GM18502 (cell line): ENCODE data around the gene OR2T10.
"Not testable (repeated sequence)": the region's sequence is repeated elsewhere in the genome, so short reads cannot be mapped to it uniquely, and the experiment has no call there.

Experiments used
- ATAC-seq: cut with Tn5 transposase; IDR thresholded peaks from one replicate; pipeline ENCODE4 v1.9.1; 2021; ENCODE audit warnings: mild to moderate bottlenecking; ENCODE audit not compliant: unreplicated experiment, poor library complexity

OR2T10 gene

DNA sequence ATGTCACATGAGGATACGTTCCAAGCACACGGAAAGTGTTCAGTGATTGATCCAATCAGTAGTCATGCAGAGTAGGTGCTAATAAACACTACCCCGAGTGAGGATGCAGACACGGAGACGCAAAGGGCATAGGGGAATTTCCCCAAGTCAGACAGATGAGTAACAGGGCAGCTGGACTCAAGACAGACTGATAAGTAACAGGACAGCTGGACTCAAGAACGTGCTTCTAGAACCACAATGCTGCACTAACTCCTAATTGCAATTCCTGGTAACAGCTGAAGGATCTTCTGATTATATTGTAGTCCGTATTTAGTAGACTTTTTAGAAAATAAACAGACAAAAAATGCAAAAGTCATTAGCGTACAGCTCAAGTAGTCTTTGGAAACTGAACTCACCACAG lies 1.9 kb upstream of the OR2T10 start:
- no peak for ATAC-seq

DNA sequence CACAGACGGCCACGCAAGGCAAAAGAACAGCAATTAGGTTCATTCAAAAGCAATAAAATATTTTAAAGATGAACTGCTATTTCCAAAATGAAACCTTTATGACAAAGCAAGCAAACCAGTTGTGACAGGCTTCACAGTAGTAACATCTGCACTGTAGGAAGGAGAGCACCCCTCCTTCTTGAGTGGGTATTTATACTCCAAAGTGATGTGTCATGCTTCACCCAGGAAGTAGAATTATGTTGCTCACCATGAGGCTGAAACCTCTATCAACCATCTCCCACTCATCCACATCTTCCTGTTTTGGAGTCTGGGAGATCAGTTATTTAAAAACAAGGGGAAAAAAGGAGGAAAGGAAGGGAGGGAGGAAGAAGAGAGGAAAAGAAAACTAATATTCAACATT lies 885 bp downstream of the OR2T10 start:
- ATAC-seq: no peak

DNA sequence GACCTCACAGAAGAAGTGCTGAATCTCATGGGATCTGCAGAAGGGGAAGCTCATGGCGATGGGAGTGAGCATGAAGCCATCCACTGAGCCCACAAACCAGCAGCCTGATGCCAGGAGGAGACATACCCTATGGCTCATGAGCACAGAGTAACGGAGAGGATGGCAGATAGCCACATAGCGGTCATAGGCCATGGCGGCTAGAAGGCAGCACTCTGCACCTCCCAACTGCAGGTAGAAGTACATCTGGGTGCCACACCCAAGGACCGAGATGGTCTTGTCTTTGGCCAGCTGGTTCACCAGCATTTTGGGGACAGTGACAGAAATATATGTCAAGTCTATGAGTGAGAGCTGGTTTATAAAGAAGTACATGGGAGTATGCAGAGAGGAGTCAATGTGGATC lies 4.3 kb downstream of the OR2T10 start:
- ATAC-seq: no peak

DNA sequence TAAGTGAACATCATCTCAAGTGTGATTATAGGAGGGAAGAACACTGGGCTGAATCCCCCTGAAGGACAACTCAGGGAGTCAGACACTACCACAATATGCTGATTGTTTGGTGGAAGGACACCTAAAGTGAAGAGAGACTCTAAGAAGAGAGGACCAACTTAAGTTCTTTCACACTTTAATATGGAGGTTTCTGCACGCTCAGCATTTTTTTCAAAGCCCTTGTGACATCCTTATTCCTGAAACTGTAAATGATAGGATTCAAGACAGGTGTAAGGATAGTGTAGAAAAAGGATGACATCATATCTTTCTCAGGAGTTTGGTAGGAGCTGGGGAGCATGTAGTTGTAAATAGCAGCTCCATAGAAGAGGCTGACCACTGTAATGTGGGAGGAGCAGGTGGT lies 4.8 kb downstream of the OR2T10 start:
- no peak for ATAC-seq

DNA sequence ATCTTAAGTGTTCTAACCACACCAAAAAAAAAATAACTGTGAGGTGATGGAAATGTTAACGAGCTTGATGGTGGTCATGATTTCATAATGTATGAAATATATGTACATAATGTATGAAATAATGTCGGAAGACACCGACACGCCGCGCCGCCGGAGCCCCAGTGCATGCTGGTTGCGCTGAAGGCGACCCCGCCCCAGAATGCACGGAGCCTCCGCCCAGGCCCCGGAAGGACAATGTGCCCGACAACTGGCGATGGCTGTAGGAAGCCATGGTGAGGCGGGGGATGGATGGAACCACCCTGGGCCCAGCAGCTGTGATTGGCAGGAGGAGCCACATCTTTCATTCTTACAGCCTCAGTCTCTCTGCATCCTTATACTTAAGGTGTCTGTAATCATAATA lies 7.4 kb downstream of the OR2T10 start:
- ATAC-seq: no peak

DNA sequence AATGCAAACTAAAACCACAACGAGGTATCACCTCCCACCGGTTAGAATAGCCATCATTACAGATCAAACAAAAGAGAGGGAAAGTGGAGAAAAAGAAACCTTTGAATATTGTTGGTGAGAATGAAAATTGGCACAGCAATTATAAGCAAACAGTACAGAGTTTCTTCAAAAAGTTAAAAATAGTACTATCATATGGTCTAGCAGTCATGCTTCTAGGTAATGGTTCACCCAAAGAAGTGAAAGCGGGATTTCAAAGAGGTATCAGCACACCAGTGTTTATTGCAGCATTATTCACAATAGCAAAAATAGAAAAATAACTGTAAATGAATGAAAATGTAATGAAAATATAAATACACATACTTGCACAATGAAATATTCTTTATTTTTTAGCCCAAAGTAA lies 8.2 kb downstream of the OR2T10 start:
- ATAC-seq: no peak

DNA sequence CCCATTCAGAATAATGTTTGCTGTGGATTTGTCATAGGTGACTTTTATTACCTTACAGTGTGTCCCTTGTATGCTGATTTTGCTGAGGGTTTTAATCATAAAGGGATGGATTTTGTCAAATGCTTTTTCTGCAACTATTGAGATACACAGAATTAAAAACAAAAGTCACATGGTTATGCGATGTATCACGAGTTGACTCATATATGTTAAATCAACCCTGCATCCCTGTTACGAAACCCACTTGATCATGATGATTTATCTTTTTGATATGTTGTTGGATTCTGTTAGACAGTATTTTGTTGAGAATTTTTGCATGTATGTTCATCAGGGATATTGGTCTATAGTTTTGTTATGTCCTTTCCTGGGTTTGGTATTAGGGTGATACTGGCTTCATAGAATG lies 12.2 kb downstream of the OR2T10 start:
- no peak for ATAC-seq

DNA sequence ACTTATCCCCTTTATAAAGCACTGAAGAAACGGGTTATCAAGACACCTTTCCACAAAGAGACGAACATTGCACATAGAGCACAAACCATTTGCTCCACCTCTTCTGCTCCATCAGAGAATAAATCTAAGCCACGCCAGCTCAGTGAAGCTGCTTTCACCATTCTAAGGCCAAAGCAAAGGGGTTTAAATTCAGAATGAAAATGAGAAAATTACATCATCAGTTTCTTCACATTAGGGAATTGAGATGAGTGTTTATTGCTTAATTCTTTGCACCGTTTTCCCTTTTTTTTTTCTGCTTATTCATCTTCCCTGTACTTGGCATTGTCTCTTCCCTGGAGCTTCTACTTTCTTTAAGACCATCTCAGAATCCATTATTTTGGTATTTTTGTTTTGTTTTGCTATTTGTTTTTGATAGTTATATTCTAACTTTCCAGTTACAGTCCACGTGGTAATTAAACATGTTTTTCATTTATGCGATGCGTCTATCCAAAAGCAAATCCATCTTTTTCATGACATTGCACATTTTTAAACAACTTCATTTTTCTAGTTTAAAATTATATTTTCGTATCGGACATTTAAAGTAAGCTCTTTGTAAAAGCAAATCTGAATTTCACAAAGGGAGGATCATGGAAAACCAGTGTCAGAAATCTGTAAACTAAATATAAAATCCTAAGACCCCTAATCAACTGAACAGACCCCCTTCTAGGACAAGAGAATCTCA lies 21.1 kb downstream of the OR2T10 start:
- ATAC-seq: no peak

DNA sequence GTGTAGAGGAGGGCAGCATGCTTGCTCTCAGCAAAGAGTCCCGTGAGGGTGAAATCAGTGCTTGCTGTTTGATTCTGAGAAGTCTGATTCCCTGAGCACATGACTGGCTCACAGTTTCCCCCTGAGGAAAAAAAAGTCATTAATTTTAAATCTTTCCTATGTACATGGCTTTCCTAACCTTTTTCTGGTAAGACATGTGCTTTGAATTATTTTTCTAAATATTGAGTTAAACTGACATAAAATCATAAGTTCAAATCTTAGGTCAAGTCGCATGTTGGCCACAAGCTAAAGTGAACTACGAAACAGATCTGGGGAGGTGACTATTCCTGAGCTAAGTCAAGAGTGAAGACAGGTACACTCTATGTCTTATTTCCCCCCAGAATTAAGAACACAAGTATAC lies 22.8 kb downstream of the OR2T10 start, which contains the start of gene OR2T34:
Gene OR2T34, minus strand, starts transcription at position 101 of the 400 bp plus-strand sequence. Its CDS starts 0 bp downstream, at position 101.
- ATAC-seq: not testable (repeated sequence)

DNA sequence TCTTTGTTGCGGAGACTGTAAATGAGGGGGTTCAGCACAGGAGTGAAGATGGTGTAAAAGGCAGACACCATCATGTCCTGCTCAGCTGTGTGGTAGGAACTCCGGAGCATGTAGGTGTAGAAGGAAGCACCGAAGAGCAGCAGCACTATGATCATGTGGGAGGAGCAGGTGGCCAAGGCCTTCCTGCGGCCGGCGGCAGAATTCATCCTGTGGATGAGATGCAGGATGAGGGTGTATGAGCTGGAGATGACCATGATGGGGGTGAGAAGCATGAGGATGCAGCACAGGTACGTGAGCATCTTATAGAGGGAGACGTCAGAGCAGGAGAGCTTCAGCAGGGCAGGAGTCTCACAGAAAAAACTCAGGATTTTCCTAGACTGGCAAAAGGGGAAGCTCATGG lies 23.6 kb downstream of the OR2T10 start:
- not testable (repeated sequence) for ATAC-seq

DNA sequence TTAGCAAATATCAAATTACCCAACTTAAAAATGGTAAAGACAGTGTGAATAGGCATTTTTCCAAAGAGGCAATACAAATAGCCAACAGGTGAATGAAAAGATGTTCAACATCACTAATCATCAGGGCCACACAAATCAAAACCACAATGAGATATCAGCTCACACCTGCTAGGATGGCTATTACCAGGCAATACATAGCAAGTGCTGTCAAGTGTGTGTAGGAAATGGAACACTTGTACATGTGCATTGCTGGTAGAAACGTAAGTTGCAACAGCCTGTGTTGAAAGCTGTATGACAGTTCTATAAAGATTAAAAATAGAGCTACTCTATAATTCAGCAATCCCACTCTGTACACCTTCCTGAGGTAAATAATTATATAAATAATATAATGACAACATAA lies 25.5 kb downstream of the OR2T10 start:
- ATAC-seq: peak; percentile 93

DNA sequence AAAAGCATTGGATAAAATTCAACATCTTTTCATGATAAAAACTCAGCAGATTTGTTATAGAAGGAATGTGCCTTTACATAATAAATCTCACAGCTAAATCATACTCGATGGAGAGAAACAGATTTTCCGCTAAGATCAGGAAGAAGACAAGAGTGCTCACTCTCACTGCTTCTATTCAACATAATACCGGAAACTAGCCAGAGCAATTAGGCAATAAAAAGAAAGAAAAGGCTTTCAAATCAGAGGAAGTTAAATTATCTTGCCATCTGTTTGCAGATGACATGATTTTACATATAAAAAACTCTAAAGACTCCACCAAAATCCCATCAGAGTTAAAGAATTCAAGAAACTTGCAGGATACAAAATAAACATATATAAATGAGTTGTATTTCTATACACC lies 26.7 kb downstream of the OR2T10 start:
- not testable (repeated sequence) for ATAC-seq

DNA sequence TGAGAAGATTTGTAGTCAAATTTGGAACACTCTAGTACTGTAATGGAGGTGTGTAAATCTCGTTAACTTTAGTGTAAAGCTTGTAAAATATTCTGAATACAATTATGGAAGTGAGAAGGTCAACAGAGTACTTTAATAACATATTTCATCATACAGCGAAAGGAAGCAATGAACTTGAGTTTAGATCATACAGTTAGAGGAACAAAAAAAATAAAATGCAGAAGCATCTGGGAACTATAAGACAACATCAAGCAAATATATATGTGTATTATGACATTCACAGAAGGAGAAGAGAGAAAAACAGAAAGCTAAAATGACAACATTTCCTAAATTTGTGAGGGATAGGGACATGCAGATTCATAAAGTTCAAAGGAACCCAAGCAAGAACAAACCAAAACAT lies 28.5 kb downstream of the OR2T10 start:
- ATAC-seq: not testable (repeated sequence)

DNA sequence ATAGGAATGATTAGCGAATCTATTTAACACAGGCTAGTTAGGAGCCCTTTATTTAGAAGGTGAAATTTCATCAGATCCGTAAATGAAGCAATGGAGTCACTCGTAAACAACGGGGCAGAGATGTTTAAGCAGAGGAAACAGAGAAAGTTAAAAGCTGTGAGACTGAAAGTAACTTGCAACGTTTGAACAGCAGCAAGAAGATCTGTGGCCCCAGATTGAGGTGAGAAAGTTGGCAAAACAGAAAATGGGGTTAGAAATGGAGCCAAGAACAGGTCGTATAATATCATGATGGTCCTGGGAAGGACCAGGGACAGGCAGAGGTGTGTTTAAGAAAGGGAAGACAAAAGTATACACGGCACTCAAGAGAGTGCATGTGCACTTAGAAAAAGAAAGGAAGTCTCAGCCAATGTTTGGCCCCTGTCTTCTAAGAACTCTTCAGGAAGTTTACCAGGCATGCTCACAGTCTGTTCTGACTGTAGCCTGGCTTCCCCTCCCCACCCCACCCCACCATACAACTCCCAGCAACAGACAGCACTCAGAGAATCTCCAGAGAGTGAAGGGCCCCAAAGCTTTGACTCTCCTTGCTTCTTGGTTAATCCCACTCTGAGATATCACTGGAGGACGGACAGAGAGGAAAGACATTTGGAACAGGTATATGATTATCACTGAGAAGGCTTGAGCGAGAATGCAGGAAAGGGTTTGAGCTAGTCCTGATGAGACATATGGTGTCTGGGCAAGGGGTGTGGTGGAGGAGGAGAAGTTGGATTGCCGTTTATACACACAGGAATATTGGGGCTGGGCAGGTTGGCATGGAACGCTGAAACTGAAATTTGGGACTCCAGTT lies 31.7 kb downstream of the OR2T10 start:
- peak; percentile 66 for ATAC-seq

DNA sequence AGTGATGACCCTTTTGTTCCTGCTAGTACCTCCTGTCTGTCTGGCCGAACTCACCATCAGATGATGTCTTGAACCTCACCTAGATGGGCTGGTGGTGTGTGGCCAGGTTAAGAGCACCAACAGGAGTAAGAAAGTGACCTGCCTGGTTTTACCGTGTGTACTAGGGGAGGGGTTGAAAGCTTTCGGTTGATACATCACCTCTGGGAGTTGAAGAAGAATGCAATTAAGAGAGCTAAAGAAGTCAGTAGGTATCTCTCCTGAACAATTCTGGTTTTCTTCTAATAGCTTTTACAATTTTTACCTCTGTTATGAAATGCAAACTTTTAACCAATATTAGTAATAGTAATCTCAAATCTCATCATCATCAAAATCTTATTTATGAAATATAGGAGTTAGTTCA lies 34.8 kb downstream of the OR2T10 start, which contains the start of gene OR2T29:
Gene OR2T29, minus strand, starts transcription at position 101 of the 400 bp plus-strand sequence. CDS start 3,281 bp downstream, outside the sequence.
- not testable (repeated sequence) for ATAC-seq

DNA sequence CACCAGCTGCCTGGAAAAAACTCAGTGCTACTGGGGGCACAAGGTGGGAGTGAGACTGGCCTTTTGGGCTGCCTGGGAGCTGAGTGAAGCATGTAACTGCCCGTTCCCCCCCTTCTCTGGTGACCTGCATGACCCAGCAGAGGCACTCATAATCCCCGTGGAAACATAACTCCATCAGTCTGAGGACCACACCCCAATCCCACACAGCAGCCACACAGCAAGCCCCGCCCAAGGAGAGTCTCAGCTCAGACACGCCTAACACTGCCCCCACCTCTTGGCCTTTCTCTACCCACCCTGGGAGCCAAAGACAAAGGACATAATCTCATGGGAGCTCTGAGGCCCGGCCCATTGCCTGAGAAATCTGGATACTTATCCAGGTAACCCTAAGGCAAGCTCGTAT lies 46.5 kb downstream of the OR2T10 start:
- not testable (repeated sequence) for ATAC-seq

DNA sequence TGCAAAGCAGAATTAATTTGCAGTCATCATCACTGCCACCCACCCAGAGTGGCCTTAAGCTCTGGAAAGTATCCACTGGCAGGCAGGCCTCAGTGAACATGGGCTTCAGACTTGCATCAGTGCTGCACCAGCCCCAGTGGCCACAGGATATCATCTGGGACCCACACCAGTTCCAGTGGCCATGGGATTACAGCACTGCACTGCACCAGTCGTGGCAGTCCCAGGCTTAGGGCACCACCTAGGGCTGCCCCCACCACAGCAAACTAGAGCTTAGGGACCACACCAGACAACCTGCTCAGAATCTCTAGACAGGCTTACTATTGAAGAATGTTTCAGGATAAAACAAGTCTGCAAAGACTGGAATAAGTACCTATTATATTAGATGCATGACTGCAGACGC lies 50.1 kb downstream of the OR2T10 start:
- ATAC-seq: not testable (repeated sequence)
